Measurements from ENCODE around the gene TBCEL.

DNA sequence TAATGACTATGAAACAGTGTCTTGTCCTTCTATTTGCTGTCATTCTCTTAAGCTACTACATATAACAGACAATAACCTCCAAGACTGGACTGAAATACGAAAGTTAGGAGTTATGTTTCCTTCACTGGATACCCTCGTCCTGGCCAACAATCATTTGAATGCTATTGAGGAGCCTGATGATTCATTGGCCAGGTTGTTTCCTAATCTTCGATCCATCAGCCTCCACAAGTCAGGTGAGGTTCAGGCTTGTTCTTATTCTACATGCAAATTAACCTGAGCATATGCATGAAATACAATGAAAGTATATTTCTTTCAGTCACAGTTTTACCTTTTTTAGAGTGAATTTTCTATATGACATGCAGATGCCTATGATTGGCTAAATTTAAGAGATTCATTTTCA is 31.2 kb downstream of the TBCEL start:
- TF ChIP-seq, protein P1, sequence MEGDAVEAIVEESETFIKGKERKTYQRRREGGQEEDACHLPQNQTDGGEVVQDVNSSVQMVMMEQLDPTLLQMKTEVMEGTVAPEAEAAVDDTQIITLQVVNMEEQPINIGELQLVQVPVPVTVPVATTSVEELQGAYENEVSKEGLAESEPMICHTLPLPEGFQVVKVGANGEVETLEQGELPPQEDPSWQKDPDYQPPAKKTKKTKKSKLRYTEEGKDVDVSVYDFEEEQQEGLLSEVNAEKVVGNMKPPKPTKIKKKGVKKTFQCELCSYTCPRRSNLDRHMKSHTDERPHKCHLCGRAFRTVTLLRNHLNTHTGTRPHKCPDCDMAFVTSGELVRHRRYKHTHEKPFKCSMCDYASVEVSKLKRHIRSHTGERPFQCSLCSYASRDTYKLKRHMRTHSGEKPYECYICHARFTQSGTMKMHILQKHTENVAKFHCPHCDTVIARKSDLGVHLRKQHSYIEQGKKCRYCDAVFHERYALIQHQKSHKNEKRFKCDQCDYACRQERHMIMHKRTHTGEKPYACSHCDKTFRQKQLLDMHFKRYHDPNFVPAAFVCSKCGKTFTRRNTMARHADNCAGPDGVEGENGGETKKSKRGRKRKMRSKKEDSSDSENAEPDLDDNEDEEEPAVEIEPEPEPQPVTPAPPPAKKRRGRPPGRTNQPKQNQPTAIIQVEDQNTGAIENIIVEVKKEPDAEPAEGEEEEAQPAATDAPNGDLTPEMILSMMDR (IDR thresholded peaks at IDR 0.05), result no peak
- no peak for TF ChIP-seq POLR2A (IDR thresholded peaks at IDR 0.05)
